K562 (cell line): ENCODE data around the gene LBR. TPM values are rescaled to one million over a fixed set of nuclear protein-coding genes. Genes with fewer than 3 reads are reported as not detected.

Source experiments
- ATAC-seq: fragments of 200-7000 bp; cut with Tn5 transposase; 3 replicates; pipeline ENCODE4 v1.9.1; 2020; ENCODE audit warnings: moderate library complexity
- BruUV-seq: library from RNA; stranded (reverse); fragments of 400-500 nt; replicated peaks from 2 replicates; lab custom pipeline; 2021; lab: Mats Ljungman, UMichigan
- CTCF ChIA-PET: fragments of 300-600 bp; formaldehyde crosslinking; extraction: SDS; loops from one replicate; lab custom pipeline; 2021; ENCODE audit warnings: low intra/inter-chr PET ratio; lab: Yijun Ruan, JAX
- POLR2A ChIA-PET: fragments of 300-600, 350-650 bp; sonication (Branson Sonifier 250); formaldehyde crosslinking; extraction: SDS; loops from one replicate; lab custom pipeline; 2021; ENCODE audit warnings: antibody characterized with exemption, inconsistent platforms; lab: Yijun Ruan, JAX
- DNase-seq, 4 experiments: peaks; one replicate each; pipeline versions ENCODE4 v3.0.0 to v3.0.0-alpha.2; 2011 to 2018; ENCODE audit warnings: low spot score in 3 of 4, mixed read lengths in 3 of 4; ENCODE audit errors: extremely low read depth in 1 of 4
- FAIRE-seq: peaks from 2 replicates; lab custom pipeline; 2011; peaks lifted over from hg19 to GRCh38; lab: Jason Lieb, UNC
- H2AFZ ChIP-seq: 2 replicates; pipeline ENCODE4 v1.6.0; 2011; ENCODE audit warnings: low read depth, low read length, control low read depth, inconsistent platforms
- H3K27ac ChIP-seq: fragments of 200-600 bp; 3 replicates; pipeline ENCODE4 v1.8.0; 2011; ENCODE audit warnings: low read depth, mild to moderate bottlenecking, control low read depth, inconsistent platforms, low read length, moderate library complexity, mixed read lengths; ENCODE audit errors: extremely low read depth
- H3K27me3 ChIP-seq, 2 experiments: fragments of 300-600 bp in 1 of 2; 2 replicates in 1 of 2; 3 replicates in 1 of 2; pipeline versions ENCODE4 v1.6.0 to v1.8.0; 2011; ENCODE audit warnings: inconsistent platforms in 2 of 2, low read length in 2 of 2, mild to moderate bottlenecking in 1 of 2, mixed read lengths in 1 of 2, moderate library complexity in 1 of 2; ENCODE audit not compliant: control insufficient read depth in 2 of 2, insufficient read depth in 2 of 2
- H3K36me3 ChIP-seq: fragments of 300-600 bp; 3 replicates; pipeline ENCODE4 v1.8.0; 2011; ENCODE audit warnings: mild to moderate bottlenecking, low read length, inconsistent platforms; ENCODE audit not compliant: control insufficient read depth, insufficient read depth
- H3K4me1 ChIP-seq, 2 experiments: fragments of 200-600 bp in 1 of 2; replicated peaks in 1 of 2; 2 replicates in 1 of 2; 3 replicates in 1 of 2; pipeline versions ENCODE4 v1.5.1 to v1.8.0; 2011; ENCODE audit warnings: inconsistent platforms in 2 of 2, low read length in 2 of 2, mild to moderate bottlenecking in 1 of 2, mixed read lengths in 1 of 2, moderate library complexity in 1 of 2; ENCODE audit not compliant: control insufficient read depth in 2 of 2, insufficient read depth in 2 of 2
- H3K4me2 ChIP-seq: 2 replicates; pipeline ENCODE4 v1.6.1; 2011; ENCODE audit warnings: low read length, control low read depth, inconsistent platforms, mixed read lengths; ENCODE audit not compliant: insufficient read depth
- H3K4me3 ChIP-seq: fragments of 200-600 bp; sonication (generic), shearing (Covaris generic); 2 replicates; pipeline ENCODE4 v1.5.1; 2016; ENCODE audit warnings: control low read depth, inconsistent platforms
- H3K79me2 ChIP-seq: fragments of 200-600 bp; 3 replicates; pipeline ENCODE4 v1.8.0; 2011; ENCODE audit warnings: low read length, inconsistent platforms; ENCODE audit not compliant: control insufficient read depth, insufficient read depth
- H3K9ac ChIP-seq, 2 experiments: 2 replicates each; pipeline versions ENCODE4 v1.6.0 to v1.6.1; 2011; ENCODE audit warnings: low read depth in 2 of 2, low read length in 2 of 2, control low read depth in 1 of 2, inconsistent platforms in 1 of 2, mild to moderate bottlenecking in 1 of 2, mixed read lengths in 1 of 2; ENCODE audit not compliant: insufficient read depth in 1 of 2
- H3K9me1 ChIP-seq: one replicate; pipeline ENCODE4 v1.6.0; 2011; ENCODE audit warnings: inconsistent platforms, mild to moderate bottlenecking, low read length, moderate library complexity; ENCODE audit not compliant: control insufficient read depth, insufficient read depth
- H3K9me3 ChIP-seq: replicated peaks from 2 replicates; pipeline ENCODE4 v1.5.1; 2011; ENCODE audit warnings: low read depth, low read length, inconsistent platforms; ENCODE audit not compliant: control insufficient read depth, insufficient read depth
- H4K20me1 ChIP-seq: replicated peaks from 2 replicates; pipeline ENCODE4 v1.6.1; 2011; ENCODE audit warnings: low read length, inconsistent platforms, mixed read lengths; ENCODE audit not compliant: control insufficient read depth, insufficient read depth
- CCNT2 ChIP-seq: IDR thresholded peaks from 2 replicates; pipeline ENCODE4 v1.6.1; 2011; ENCODE audit warnings: borderline replicate concordance, low read depth, mild to moderate bottlenecking, moderate library complexity, mixed read lengths, low read length; ENCODE audit not compliant: insufficient read length; ENCODE audit errors: extremely low read depth
- CHD4 ChIP-seq: fragments of 200-600 bp; sonication (generic); IDR thresholded peaks from 3 replicates; pipeline ENCODE4 v1.6.1; 2012; ENCODE audit warnings: low read depth, mild to moderate bottlenecking, mixed read lengths, low read length, inconsistent platforms; ENCODE audit not compliant: insufficient read depth, insufficient replicate concordance, poor library complexity, severe bottlenecking
- HNRNPUL1 ChIP-seq: fragments of 200-400 bp; formaldehyde crosslinking; IDR thresholded peaks from 2 replicates; pipeline ENCODE4 v1.6.1; 2017; ENCODE audit warnings: low read length
- JUN ChIP-seq, 2 experiments: sonication (generic) in 1 of 2; formaldehyde crosslinking in 1 of 2; IDR thresholded peaks; 2 replicates each; pipeline versions ENCODE4 v1.6.1 to v1.8.0; 2012 to 2022; ENCODE audit warnings: borderline replicate concordance in 2 of 2, mild to moderate bottlenecking in 2 of 2, improper control_type of control experiment in 1 of 2, low read depth in 1 of 2, low read length in 1 of 2, missing genetic modification reagents in 1 of 2
- KDM2B ChIP-seq: fragments of 250-450 bp; sonication (Bioruptor Pico); IDR thresholded peaks from 2 replicates; pipeline ENCODE4 v1.8.0; 2021; ENCODE audit warnings: mild to moderate bottlenecking, moderate library complexity
- MAZ ChIP-seq, 2 experiments: fragments of 450-650 bp in 1 of 2; sonication (generic) in 1 of 2; formaldehyde crosslinking; IDR thresholded peaks in 1 of 2; conservative IDR thresholded peaks in 1 of 2; 2 replicates each; pipeline versions ENCODE4 v1.4.0 to v1.5.0; 2020; ENCODE audit warnings: mild to moderate bottlenecking in 1 of 2, missing genetic modification reagents in 1 of 2
- NEUROD1 ChIP-seq: fragments of 150-350 bp; IDR thresholded peaks from 2 replicates; pipeline ENCODE4 v1.6.1; 2014; ENCODE audit warnings: borderline replicate concordance, low read length, low read depth; ENCODE audit not compliant: partially characterized antibody
- RBBP5 ChIP-seq: fragments of 200-600 bp; sonication (generic); IDR thresholded peaks from 2 replicates; pipeline ENCODE4 v1.6.1; 2012; ENCODE audit warnings: borderline replicate concordance, mild to moderate bottlenecking, low read length, control low read depth, inconsistent platforms; ENCODE audit not compliant: insufficient read depth, poor library complexity, severe bottlenecking
- SAFB2 ChIP-seq: fragments of 200-400 bp; formaldehyde crosslinking; IDR thresholded peaks from 2 replicates; pipeline ENCODE4 v1.6.1; 2018; ENCODE audit warnings: borderline replicate concordance, low read length, low read depth, moderate library complexity; ENCODE audit not compliant: severe bottlenecking
- SNRNP70 ChIP-seq: fragments of 200-400 bp; formaldehyde crosslinking; optimal IDR thresholded peaks from 2 replicates; pipeline ENCODE3; 2017; ENCODE audit warnings: low read depth, low read length
- SOX6 ChIP-seq: fragments of 450-650 bp; IDR thresholded peaks from 2 replicates; pipeline ENCODE4 v1.6.1; 2014; ENCODE audit warnings: mild to moderate bottlenecking
- SPI1 ChIP-seq: IDR thresholded peaks from 2 replicates; pipeline ENCODE4 v1.6.1; 2011; ENCODE audit warnings: low read depth, low read length, control low read depth, borderline replicate concordance
- TRIM24 ChIP-seq, 2 experiments: fragments of 450-650 bp; IDR thresholded peaks; 2 replicates each; pipeline ENCODE4 v1.6.1; 2016
- ZNF146 ChIP-seq: IDR thresholded peaks from one replicate; pipeline ENCODE4 v1.6.1; 2018; ENCODE audit warnings: missing compliant biosample characterization; ENCODE audit not compliant: unreplicated experiment
- ZNF311 ChIP-seq: fragments of 250-450 bp; sonication (Bioruptor Pico); IDR thresholded peaks from 2 replicates; pipeline ENCODE4 v1.4.0; 2020; ENCODE audit warnings: mild to moderate bottlenecking, moderate library complexity
- ZNF778 ChIP-seq: fragments of 450-650 bp; formaldehyde crosslinking; IDR thresholded peaks from 2 replicates; pipeline ENCODE4 v1.4.0; 2020; ENCODE audit warnings: mild to moderate bottlenecking, moderate library complexity
- WGBS: fragments of 100-300 bp; shearing (Covaris generic); methylation state at CpG from one replicate; pipeline ENCODE4 v1.1.6; 2016; ENCODE audit warnings: low coverage, mixed read lengths; ENCODE audit not compliant: insufficient coverage; ENCODE audit errors: missing lambda C conversion rate; 5-methylcytosine and 5-hydroxymethylcytosine counted together
- in situ Hi-C: fragments of 300-500 bp; cut with MboI; formaldehyde crosslinking; loops from 4 replicates; pipeline ENCODE4 v1.15.0; 2018; ENCODE audit warnings: inconsistent platforms, mixed read lengths
- intact Hi-C: fragments of 100-400 bp; cut with micrococcal nuclease; formaldehyde crosslinking; loops from 2 replicates; pipeline ENCODE4 v1.14.2; 2022
- polyA plus RNA-seq, 8 experiments: library from polyadenylated mRNA; depleted of rRNA in 4 of 8; stranded (reverse) in 5 of 8; unstranded in 3 of 8; fragments of >200 nt; fragmentation: Nextera tagmentation in 2 of 8; fragmentation: Illumina TruSeq in 1 of 8; extraction: Ambion mirVana in 2 of 8; extraction: Trizol in 1 of 8; gene quantifications; 2 replicates each; pipeline versions ENCODE4 v1.2.1 to v1.2.3, GENCODE V29; 2011 to 2014; ENCODE audit warnings: inconsistent platforms in 1 of 8, missing spikeins in 1 of 8
- total RNA-seq, 7 experiments: library from RNA; depleted of rRNA in 6 of 7; stranded (reverse); fragments of >200 nt in 6 of 7; fragmentation: Illumina TruSeq in 2 of 7; extraction: Trizol in 2 of 7; gene quantifications; 2 replicates each; pipeline versions ENCODE4 v1.2.1 to v1.2.3, GENCODE V29; 2011 to 2021; ENCODE audit warnings: low replicate concordance in 1 of 7
- TF ChIP-seq, protein P1 (sequence below): IDR thresholded peaks from 2 replicates; pipeline ENCODE4 v1.6.1; 2011; ENCODE audit warnings: borderline replicate concordance, low read depth, mild to moderate bottlenecking, moderate library complexity, low read length; ENCODE audit not compliant: insufficient read depth, poor library complexity, severe bottlenecking

LBR gene
- total and polyA plus RNA-seq, 9 of the 15 experiments (the other 6 are each of a cell fraction or from before 2014, with no cell fraction given): 102 to 229 (median 197) TPM

DNA sequence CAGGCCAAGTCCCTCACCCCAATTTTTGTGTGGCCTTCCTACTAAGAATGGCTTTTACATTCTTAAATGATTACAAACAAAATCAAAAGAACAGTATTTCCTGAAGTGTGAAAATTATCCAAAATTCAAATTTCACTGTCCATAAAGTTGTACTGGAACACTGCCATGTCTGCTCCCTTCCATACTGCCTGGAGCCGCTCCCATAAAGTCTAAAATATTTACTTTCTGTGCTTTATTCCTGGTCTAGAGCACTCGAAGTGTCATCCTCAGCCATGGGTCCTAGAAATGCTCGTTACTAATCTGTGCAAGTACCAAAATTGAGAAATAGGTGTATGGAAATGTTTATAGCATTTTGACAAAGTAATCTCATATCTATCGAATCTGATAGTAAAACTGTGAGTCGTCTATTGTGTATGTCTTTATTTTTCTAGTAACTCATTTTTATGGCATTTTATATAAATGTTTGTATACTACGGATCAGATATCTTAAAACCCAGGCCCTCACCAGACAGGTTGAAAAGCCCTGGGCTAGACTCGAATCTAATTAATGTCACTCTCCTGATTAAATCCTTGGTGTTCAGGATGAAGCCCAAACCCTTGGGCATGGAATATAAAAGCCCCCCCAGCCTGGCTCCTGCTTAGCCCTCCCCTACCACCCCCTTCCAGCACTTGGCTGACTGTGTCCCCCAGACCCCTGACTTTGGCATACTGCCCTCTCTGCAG is 4.9 kb downstream of the LBR start:
- Histone ChIP-seq H3K4me2 (no peak overlapping the region), H3K27ac (peak overlapping the region; percentile 24; the same call in 2 of the 3 replicates), H3K4me3 (no peak overlapping the region), H3K9ac (peak overlapping the region in 1 of 2 experiments; percentile 6; a peak in 2 of 4 replicates), H2AFZ (no peak overlapping the region), H3K4me1 (peaks cover 17 to 28% of the 10 kb centered on the region in 2 experiments), H3K27me3 (no peaks in the 10 kb centered on the region), H3K36me3 (peaks cover 77% of the 10 kb centered on the region), H3K79me2 (peaks cover 97% of the 10 kb centered on the region), H4K20me1 (peaks cover 36% of the 10 kb centered on the region), H3K9me3 (no peaks in the 10 kb centered on the region), H3K9me1 (peaks cover 10% of the 10 kb centered on the region)
- no peak for DNase-seq
- in situ Hi-C loops: no loop called here
- no peak for ATAC-seq
- FAIRE-seq: no peak
- intact Hi-C loops: no loop called here
- ChIA-PET CTCF (no interaction called here), POLR2A (interaction anchor here (0.7 to 1.3 kb wide), 5 partner anchors 9 to 25 kb away, joined by 3 to 5 read pairs (median 3); no protein-coding TSS in a partner anchor)
- 78% methylated on average over 7 of the region's 7 CpGs for WGBS
- no TSS peak for BruUV-seq
- TF ChIP-seq JUN (IDR thresholded peaks at IDR 0.05; ENCODE audit: borderline replicate concordance, low read depth, low read length) (no peak), JUN (CRISPR knock-in tag; IDR thresholded peaks at IDR 0.05; ENCODE audit: borderline replicate concordance) (no peak), TRIM24 (IDR thresholded peaks at IDR 0.05) (no peak), ZNF778 (CRISPR knock-in tag) (no peak), RBBP5 (no peak), MAZ (CRISPR knock-in tag; conservative IDR thresholded peaks at IDR 0.05 in 1 of 2, IDR thresholded peaks at IDR 0.05 in 1 of 2) (no peak), SPI1 (no peak), SAFB2 (no peak), ZNF146 (no peak), HNRNPUL1 (no peak), CHD4 (no peak), SNRNP70 (no peak), KDM2B (CRISPR knock-in tag) (no peak), ZNF311 (CRISPR knock-in tag) (no peak), CCNT2 (no peak), NEUROD1 (no peak), SOX6 (no peak)
- TF ChIP-seq, protein P1, sequence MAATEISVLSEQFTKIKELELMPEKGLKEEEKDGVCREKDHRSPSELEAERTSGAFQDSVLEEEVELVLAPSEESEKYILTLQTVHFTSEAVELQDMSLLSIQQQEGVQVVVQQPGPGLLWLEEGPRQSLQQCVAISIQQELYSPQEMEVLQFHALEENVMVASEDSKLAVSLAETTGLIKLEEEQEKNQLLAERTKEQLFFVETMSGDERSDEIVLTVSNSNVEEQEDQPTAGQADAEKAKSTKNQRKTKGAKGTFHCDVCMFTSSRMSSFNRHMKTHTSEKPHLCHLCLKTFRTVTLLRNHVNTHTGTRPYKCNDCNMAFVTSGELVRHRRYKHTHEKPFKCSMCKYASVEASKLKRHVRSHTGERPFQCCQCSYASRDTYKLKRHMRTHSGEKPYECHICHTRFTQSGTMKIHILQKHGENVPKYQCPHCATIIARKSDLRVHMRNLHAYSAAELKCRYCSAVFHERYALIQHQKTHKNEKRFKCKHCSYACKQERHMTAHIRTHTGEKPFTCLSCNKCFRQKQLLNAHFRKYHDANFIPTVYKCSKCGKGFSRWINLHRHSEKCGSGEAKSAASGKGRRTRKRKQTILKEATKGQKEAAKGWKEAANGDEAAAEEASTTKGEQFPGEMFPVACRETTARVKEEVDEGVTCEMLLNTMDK: no peak
